GM23338 (cell line): ENCODE results near the gene ESR2. TPM values are rescaled to one million over a fixed set of nuclear protein-coding genes. Genes with fewer than 3 reads are reported as not detected.

Experiments used
- ATAC-seq: fragments of 200-7000 bp; cut with Tn5 transposase; 3 replicates; pipeline ENCODE4 v1.9.1; 2020
- DNase-seq: peaks from one replicate; pipeline ENCODE4 v3.0.0-alpha.2; 2015; ENCODE audit warnings: low spot score
- H2AFZ ChIP-seq: fragments of 200-600 bp; sonication (generic); 2 replicates; pipeline ENCODE4 v1.8.0; 2016; ENCODE audit warnings: antibody characterized with exemption, mild to moderate bottlenecking, moderate library complexity
- H3F3A ChIP-seq: fragments of 200-600 bp; sonication (generic); replicated peaks from 2 replicates; pipeline ENCODE4 v1.8.0; 2017; ENCODE audit warnings: antibody characterized with exemption, mixed run types, low read depth
- H3K27ac ChIP-seq: fragments of 200-600 bp; sonication (generic); 2 replicates; pipeline ENCODE4 v1.6.1; 2016; ENCODE audit warnings: low read depth
- H3K27me3 ChIP-seq: fragments of 200-600 bp; sonication (generic); 2 replicates; pipeline ENCODE4 v1.8.0; 2016; ENCODE audit warnings: mild to moderate bottlenecking, mixed run types, moderate library complexity; ENCODE audit not compliant: insufficient read depth
- H3K36me3 ChIP-seq: fragments of 200-600 bp; sonication (generic); 2 replicates; pipeline ENCODE4 v1.8.0; 2016; ENCODE audit warnings: mild to moderate bottlenecking; ENCODE audit not compliant: insufficient read depth
- H3K4me1 ChIP-seq: fragments of 200-600 bp; sonication (generic); 2 replicates; pipeline ENCODE4 v1.8.0; 2016; ENCODE audit warnings: mild to moderate bottlenecking, moderate library complexity; ENCODE audit not compliant: insufficient read depth
- H3K4me2 ChIP-seq: fragments of 200-600 bp; sonication (generic); 2 replicates; pipeline ENCODE4 v1.7.1; 2017; ENCODE audit warnings: mixed run types
- H3K4me3 ChIP-seq: fragments of 200-600 bp; sonication (generic); 2 replicates; pipeline ENCODE4 v1.6.1; 2016; ENCODE audit warnings: mixed run types
- H3K79me2 ChIP-seq: fragments of 200-600 bp; sonication (generic); replicated peaks from 2 replicates; pipeline ENCODE4 v1.8.0; 2017; ENCODE audit warnings: mild to moderate bottlenecking; ENCODE audit not compliant: insufficient read depth
- H3K9me2 ChIP-seq: fragments of 200-600 bp; sonication (generic); 2 replicates; pipeline ENCODE4 v1.8.0; 2017; ENCODE audit not compliant: insufficient read depth
- H4K20me1 ChIP-seq: fragments of 200-600 bp; sonication (generic); replicated peaks from 2 replicates; pipeline ENCODE4 v1.8.0; 2017; ENCODE audit warnings: mild to moderate bottlenecking; ENCODE audit not compliant: insufficient read depth
- H3K27ac Mint-ChIP-seq: 2 replicates; pipeline ENCODE4 v1.8.0; 2020; ENCODE audit warnings: inconsistent platforms, mild to moderate bottlenecking, moderate library complexity, mixed read lengths
- H3K27me3 Mint-ChIP-seq: 3 replicates; pipeline ENCODE4 v1.8.0; 2022; ENCODE audit warnings: low read depth, mild to moderate bottlenecking, moderate library complexity, mixed read lengths, inconsistent platforms; ENCODE audit not compliant: insufficient read depth, poor library complexity
- H3K36me3 Mint-ChIP-seq: 3 replicates; pipeline ENCODE4 v1.8.0; 2021; ENCODE audit warnings: low read depth, mild to moderate bottlenecking, inconsistent platforms, moderate library complexity, mixed read lengths
- H3K4me1 Mint-ChIP-seq: 3 replicates; pipeline ENCODE4 v1.8.0; 2020; ENCODE audit warnings: mild to moderate bottlenecking, inconsistent platforms, mixed read lengths
- H3K4me3 Mint-ChIP-seq: 3 replicates; pipeline ENCODE4 v1.8.0; 2021; ENCODE audit warnings: moderate library complexity, mild to moderate bottlenecking, inconsistent platforms, mixed read lengths
- H3K9me3 Mint-ChIP-seq: 3 replicates; pipeline ENCODE4 v1.8.0; 2020; ENCODE audit warnings: moderate library complexity, mild to moderate bottlenecking, inconsistent platforms, mixed read lengths
- CREB1 ChIP-seq: fragments of 250-450 bp; sonication (Bioruptor Pico); IDR thresholded peaks from 2 replicates; pipeline ENCODE4 v1.5.0; 2020; ENCODE audit warnings: low read depth, mild to moderate bottlenecking, moderate library complexity
- NANOG ChIP-seq: IDR thresholded peaks from 2 replicates; pipeline ENCODE4 v1.6.1; 2016; ENCODE audit warnings: antibody characterized with exemption, borderline replicate concordance
- ZNF114 ChIP-seq: fragments of 250-450 bp; sonication (Bioruptor Pico); IDR thresholded peaks from 2 replicates; pipeline ENCODE4 v1.5.0; 2020; ENCODE audit warnings: mild to moderate bottlenecking, moderate library complexity
- polyA plus RNA-seq: library from polyadenylated mRNA; unstranded; fragments of >200 nt; fragmentation: Nextera tagmentation; extraction: Ambion mirVana; gene quantifications from 2 replicates; pipeline ENCODE4 v1.2.1, GENCODE V29; 2016
- total RNA-seq: library from RNA; depleted of rRNA; stranded (reverse); fragments of >200 nt; shearing (Covaris generic); gene quantifications from 2 replicates; pipeline ENCODE4 v1.2.3, GENCODE V29; 2014
- TF ChIP-seq, protein P1 (sequence below), 2 experiments: fragments of 200-600 bp in 1 of 2; sonication (generic) in 1 of 2; conservative IDR thresholded peaks; 2 replicates each; pipeline versions ENCODE4 v1.5.1 to v1.6.1; 2016 to 2017; ENCODE audit warnings: antibody characterized with exemption in 2 of 2, low read depth in 2 of 2, mild to moderate bottlenecking in 2 of 2, moderate library complexity in 1 of 2
- TF ChIP-seq, protein P2 (sequence below): IDR thresholded peaks from one replicate; pipeline ENCODE4 v1.6.1; 2018; ENCODE audit warnings: antibody characterized with exemption; ENCODE audit not compliant: unreplicated experiment
- TF ChIP-seq, protein P3 (sequence below): fragments of 250-450 bp; sonication (Bioruptor Pico); IDR thresholded peaks from 2 replicates; pipeline ENCODE4 v1.5.0; 2020; ENCODE audit warnings: mild to moderate bottlenecking, moderate library complexity

ESR2 gene
- total and polyA plus RNA-seq, 2 experiments from 2014 or later = 0.58 to 0.59 TPM

- ATAC-seq = no peak
- Histone ChIP-seq H3K4me1 (no peaks in the 10 kb centered on the region), H3K9me2 (no peaks in the 10 kb centered on the region), H3K36me3 (no peaks in the 10 kb centered on the region), H3K4me3 (no peak overlapping the region), H3K79me2 (no peaks in the 10 kb centered on the region), H3K27ac (no peak overlapping the region), H3K27me3 (no peaks in the 10 kb centered on the region), H2AFZ (no peak overlapping the region), H4K20me1 (no peaks in the 10 kb centered on the region; the same call in 1 of the 2 replicates), H3F3A (no peaks in the 10 kb centered on the region), H3K4me2 (no peak overlapping the region)
- Mint-ChIP-seq H3K4me3 (no peak overlapping the region), H3K27me3 (peaks cover 14% of the 10 kb centered on the region), H3K9me3 (no peaks in the 10 kb centered on the region), H3K36me3 (peaks cover 2% of the 10 kb centered on the region; the same call in 1 of the 3 replicates), H3K4me1 (no peaks in the 10 kb centered on the region), H3K27ac (no peak overlapping the region)
- TF ChIP-seq, protein P1, sequence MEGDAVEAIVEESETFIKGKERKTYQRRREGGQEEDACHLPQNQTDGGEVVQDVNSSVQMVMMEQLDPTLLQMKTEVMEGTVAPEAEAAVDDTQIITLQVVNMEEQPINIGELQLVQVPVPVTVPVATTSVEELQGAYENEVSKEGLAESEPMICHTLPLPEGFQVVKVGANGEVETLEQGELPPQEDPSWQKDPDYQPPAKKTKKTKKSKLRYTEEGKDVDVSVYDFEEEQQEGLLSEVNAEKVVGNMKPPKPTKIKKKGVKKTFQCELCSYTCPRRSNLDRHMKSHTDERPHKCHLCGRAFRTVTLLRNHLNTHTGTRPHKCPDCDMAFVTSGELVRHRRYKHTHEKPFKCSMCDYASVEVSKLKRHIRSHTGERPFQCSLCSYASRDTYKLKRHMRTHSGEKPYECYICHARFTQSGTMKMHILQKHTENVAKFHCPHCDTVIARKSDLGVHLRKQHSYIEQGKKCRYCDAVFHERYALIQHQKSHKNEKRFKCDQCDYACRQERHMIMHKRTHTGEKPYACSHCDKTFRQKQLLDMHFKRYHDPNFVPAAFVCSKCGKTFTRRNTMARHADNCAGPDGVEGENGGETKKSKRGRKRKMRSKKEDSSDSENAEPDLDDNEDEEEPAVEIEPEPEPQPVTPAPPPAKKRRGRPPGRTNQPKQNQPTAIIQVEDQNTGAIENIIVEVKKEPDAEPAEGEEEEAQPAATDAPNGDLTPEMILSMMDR (conservative IDR thresholded peaks at IDR 0.05; ENCODE audit: low read depth in 2 of 2) = no peak
- TF ChIP-seq ZNF114 (no peak), CREB1 (CRISPR knock-in tag) (no peak)
- DNase-seq = no peak
Measured at GRCh38 chr14:64233531-64234190, 60.5 kb downstream of the ESR2 start.

- Mint-ChIP-seq H3K4me3 (no peak overlapping the region), H3K36me3 (peaks cover 6% of the 10 kb centered on the region; the same call in 2 of the 3 replicates), H3K4me1 (no peaks in the 10 kb centered on the region), H3K27ac (no peak overlapping the region), H3K9me3 (no peaks in the 10 kb centered on the region), H3K27me3 (peaks cover 10% of the 10 kb centered on the region)
- no peaks in the 10 kb centered on the region for H3K27me3 ChIP-seq
- H3K36me3 ChIP-seq = peaks cover 4% of the 10 kb centered on the region; the same call in 1 of the 2 replicates
- no peak overlapping the region for H3K27ac ChIP-seq
- no peak overlapping the region for H2AFZ ChIP-seq
- no peaks in the 10 kb centered on the region for H3F3A ChIP-seq
- ATAC-seq = no peak
- no peaks in the 10 kb centered on the region for H3K79me2 ChIP-seq
- H3K9me2 ChIP-seq = no peaks in the 10 kb centered on the region
- no peak for DNase-seq
- no peak overlapping the region for H3K4me3 ChIP-seq
- no peaks in the 10 kb centered on the region; the same call in 1 of the 2 replicates for H4K20me1 ChIP-seq
- no peaks in the 10 kb centered on the region for H3K4me1 ChIP-seq
- no peak overlapping the region for H3K4me2 ChIP-seq
- no peak for TF ChIP-seq NANOG
- TF ChIP-seq, protein P1 (conservative IDR thresholded peaks at IDR 0.05; ENCODE audit: low read depth in 2 of 2) = no peak
- TF ChIP-seq, protein P2, sequence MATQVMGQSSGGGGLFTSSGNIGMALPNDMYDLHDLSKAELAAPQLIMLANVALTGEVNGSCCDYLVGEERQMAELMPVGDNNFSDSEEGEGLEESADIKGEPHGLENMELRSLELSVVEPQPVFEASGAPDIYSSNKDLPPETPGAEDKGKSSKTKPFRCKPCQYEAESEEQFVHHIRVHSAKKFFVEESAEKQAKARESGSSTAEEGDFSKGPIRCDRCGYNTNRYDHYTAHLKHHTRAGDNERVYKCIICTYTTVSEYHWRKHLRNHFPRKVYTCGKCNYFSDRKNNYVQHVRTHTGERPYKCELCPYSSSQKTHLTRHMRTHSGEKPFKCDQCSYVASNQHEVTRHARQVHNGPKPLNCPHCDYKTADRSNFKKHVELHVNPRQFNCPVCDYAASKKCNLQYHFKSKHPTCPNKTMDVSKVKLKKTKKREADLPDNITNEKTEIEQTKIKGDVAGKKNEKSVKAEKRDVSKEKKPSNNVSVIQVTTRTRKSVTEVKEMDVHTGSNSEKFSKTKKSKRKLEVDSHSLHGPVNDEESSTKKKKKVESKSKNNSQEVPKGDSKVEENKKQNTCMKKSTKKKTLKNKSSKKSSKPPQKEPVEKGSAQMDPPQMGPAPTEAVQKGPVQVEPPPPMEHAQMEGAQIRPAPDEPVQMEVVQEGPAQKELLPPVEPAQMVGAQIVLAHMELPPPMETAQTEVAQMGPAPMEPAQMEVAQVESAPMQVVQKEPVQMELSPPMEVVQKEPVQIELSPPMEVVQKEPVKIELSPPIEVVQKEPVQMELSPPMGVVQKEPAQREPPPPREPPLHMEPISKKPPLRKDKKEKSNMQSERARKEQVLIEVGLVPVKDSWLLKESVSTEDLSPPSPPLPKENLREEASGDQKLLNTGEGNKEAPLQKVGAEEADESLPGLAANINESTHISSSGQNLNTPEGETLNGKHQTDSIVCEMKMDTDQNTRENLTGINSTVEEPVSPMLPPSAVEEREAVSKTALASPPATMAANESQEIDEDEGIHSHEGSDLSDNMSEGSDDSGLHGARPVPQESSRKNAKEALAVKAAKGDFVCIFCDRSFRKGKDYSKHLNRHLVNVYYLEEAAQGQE = no peak
- TF ChIP-seq, protein P3, sequence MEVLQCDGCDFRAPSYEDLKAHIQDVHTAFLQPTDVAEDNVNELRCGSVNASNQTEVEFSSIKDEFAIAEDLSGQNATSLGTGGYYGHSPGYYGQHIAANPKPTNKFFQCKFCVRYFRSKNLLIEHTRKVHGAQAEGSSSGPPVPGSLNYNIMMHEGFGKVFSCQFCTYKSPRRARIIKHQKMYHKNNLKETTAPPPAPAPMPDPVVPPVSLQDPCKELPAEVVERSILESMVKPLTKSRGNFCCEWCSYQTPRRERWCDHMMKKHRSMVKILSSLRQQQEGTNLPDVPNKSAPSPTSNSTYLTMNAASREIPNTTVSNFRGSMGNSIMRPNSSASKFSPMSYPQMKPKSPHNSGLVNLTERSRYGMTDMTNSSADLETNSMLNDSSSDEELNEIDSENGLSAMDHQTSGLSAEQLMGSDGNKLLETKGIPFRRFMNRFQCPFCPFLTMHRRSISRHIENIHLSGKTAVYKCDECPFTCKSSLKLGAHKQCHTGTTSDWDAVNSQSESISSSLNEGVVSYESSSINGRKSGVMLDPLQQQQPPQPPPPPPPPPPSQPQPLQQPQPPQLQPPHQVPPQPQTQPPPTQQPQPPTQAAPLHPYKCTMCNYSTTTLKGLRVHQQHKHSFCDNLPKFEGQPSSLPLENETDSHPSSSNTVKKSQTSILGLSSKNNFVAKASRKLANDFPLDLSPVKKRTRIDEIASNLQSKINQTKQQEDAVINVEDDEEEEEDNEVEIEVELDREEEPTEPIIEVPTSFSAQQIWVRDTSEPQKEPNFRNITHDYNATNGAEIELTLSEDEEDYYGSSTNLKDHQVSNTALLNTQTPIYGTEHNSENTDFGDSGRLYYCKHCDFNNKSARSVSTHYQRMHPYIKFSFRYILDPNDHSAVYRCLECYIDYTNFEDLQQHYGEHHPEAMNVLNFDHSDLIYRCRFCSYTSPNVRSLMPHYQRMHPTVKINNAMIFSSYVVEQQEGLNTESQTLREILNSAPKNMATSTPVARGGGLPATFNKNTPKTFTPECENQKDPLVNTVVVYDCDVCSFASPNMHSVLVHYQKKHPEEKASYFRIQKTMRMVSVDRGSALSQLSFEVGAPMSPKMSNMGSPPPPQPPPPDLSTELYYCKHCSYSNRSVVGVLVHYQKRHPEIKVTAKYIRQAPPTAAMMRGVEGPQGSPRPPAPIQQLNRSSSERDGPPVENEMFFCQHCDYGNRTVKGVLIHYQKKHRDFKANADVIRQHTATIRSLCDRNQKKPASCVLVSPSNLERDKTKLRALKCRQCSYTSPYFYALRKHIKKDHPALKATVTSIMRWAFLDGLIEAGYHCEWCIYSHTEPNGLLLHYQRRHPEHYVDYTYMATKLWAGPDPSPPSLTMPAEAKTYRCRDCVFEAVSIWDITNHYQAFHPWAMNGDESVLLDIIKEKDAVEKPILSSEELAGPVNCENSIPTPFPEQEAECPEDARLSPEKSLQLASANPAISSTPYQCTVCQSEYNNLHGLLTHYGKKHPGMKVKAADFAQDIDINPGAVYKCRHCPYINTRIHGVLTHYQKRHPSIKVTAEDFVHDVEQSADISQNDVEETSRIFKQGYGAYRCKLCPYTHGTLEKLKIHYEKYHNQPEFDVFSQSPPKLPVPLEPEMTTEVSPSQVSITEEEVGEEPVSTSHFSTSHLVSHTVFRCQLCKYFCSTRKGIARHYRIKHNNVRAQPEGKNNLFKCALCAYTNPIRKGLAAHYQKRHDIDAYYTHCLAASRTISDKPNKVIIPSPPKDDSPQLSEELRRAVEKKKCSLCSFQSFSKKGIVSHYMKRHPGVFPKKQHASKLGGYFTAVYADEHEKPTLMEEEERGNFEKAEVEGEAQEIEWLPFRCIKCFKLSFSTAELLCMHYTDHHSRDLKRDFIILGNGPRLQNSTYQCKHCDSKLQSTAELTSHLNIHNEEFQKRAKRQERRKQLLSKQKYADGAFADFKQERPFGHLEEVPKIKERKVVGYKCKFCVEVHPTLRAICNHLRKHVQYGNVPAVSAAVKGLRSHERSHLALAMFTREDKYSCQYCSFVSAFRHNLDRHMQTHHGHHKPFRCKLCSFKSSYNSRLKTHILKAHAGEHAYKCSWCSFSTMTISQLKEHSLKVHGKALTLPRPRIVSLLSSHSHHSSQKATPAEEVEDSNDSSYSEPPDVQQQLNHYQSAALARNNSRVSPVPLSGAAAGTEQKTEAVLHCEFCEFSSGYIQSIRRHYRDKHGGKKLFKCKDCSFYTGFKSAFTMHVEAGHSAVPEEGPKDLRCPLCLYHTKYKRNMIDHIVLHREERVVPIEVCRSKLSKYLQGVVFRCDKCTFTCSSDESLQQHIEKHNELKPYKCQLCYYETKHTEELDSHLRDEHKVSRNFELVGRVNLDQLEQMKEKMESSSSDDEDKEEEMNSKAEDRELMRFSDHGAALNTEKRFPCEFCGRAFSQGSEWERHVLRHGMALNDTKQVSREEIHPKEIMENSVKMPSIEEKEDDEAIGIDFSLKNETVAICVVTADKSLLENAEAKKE (CRISPR knock-in tag) = no peak
Measured at GRCh38 chr14:64232944-64233343, 61.2 kb downstream of the ESR2 start.
